Lower lobe of right lung (tissue), 2 donors: ENCODE results near the gene ACBD6. TPM values are rescaled to one million over a fixed set of nuclear protein-coding genes. Genes with fewer than 3 reads are reported as not detected.
"Not testable (repeated sequence)": the region's sequence is repeated elsewhere in the genome, so short reads cannot be mapped to it uniquely, and the experiment has no call there.

ENCODE experiments used
- ATAC-seq, 2 donors: fragments of 200-7000 bp; cut with Tn5 transposase; one replicate each; pipeline ENCODE4 v1.9.1; 2020 to 2022; ENCODE audit warnings: mild to moderate bottlenecking in 2 of 2, moderate library complexity in 2 of 2
- DNase-seq: peaks from one replicate; pipeline ENCODE4 v3.0.0-alpha.2; 2020
- H3K27ac ChIP-seq: fragments of 200-600 bp; one replicate; pipeline ENCODE4 v1.8.0; 2022
- H3K27me3 ChIP-seq: fragments of 200-600 bp; one replicate; pipeline ENCODE4 v1.8.0; 2022; ENCODE audit warnings: low read depth
- H3K36me3 ChIP-seq: fragments of 200-600 bp; one replicate; pipeline ENCODE4 v1.8.0; 2022; ENCODE audit warnings: mild to moderate bottlenecking
- H3K4me1 ChIP-seq: fragments of 200-600 bp; one replicate; pipeline ENCODE4 v1.8.0; 2022
- H3K4me3 ChIP-seq: fragments of 200-600 bp; one replicate; pipeline ENCODE4 v1.8.0; 2022; ENCODE audit warnings: mild to moderate bottlenecking
- H3K9me3 ChIP-seq: fragments of 200-600 bp; one replicate; pipeline ENCODE4 v1.8.0; 2022
- intact Hi-C: fragments of 100-400 bp; cut with DNase I; formaldehyde crosslinking; loops from one replicate; pipeline ENCODE4 v1.11.0; 2022
- long read RNA-seq: library from polyadenylated mRNA; unstranded; transcript quantifications from one replicate; pipeline ENCODE4 v2.0.0, GENCODE V29; 2021
- total RNA-seq: library from RNA; stranded (reverse); fragmentation: NEBNext Ultra II Directional; extraction: Animal tissue kit (Norgen Biotek cat#: 25700); gene quantifications from one replicate; pipeline ENCODE4 v1.2.1, GENCODE V29; 2021
- TF ChIP-seq, protein P1 (sequence below): fragments of 200-600 bp; IDR thresholded peaks from one replicate; pipeline ENCODE4 v1.8.0; 2022; ENCODE audit warnings: antibody characterized with exemption, mild to moderate bottlenecking
- donor health status: DM: no; HTN: yes; CAD: no; lungs with severe emphysema.

Gene ACBD6, protein sequence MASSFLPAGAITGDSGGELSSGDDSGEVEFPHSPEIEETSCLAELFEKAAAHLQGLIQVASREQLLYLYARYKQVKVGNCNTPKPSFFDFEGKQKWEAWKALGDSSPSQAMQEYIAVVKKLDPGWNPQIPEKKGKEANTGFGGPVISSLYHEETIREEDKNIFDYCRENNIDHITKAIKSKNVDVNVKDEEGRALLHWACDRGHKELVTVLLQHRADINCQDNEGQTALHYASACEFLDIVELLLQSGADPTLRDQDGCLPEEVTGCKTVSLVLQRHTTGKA
- 37.4 TPM for total RNA-seq
- long read RNA-seq, transcript ACBD6-201 (8 exons, 1,670 nt): major isoform, 19 of 33 reads
- long read RNA-seq, partial matches to known transcripts: 3 of 33 reads
- long read RNA-seq, other reads (novel, unspliced or antisense): 11 of 33 reads

- TF ChIP-seq, protein P1, sequence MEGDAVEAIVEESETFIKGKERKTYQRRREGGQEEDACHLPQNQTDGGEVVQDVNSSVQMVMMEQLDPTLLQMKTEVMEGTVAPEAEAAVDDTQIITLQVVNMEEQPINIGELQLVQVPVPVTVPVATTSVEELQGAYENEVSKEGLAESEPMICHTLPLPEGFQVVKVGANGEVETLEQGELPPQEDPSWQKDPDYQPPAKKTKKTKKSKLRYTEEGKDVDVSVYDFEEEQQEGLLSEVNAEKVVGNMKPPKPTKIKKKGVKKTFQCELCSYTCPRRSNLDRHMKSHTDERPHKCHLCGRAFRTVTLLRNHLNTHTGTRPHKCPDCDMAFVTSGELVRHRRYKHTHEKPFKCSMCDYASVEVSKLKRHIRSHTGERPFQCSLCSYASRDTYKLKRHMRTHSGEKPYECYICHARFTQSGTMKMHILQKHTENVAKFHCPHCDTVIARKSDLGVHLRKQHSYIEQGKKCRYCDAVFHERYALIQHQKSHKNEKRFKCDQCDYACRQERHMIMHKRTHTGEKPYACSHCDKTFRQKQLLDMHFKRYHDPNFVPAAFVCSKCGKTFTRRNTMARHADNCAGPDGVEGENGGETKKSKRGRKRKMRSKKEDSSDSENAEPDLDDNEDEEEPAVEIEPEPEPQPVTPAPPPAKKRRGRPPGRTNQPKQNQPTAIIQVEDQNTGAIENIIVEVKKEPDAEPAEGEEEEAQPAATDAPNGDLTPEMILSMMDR: peak; percentile 24
- intact Hi-C loops: no loop called here
- Histone ChIP-seq H3K27me3 (no peaks in the 10 kb centered on the region), H3K4me1 (peaks cover 31% of the 10 kb centered on the region), H3K36me3 (no peaks in the 10 kb centered on the region), H3K4me3 (peak within 1 kb of the TSS; percentile 81), H3K27ac (peak within 1 kb of the TSS; percentile 92), H3K9me3 (no peaks in the 10 kb centered on the region)
- peak; percentile 91 for DNase-seq
- ATAC-seq: peak; percentile 96
These were observed at the start of gene ACBD6 for GRCh38 chr1:180502361-180503279. Gene ACBD6 (minus strand): TSS chr1:180502577. CDS start chr1:180502266, 311 bp downstream.

- H3K4me1 ChIP-seq: no peaks in the 10 kb centered on the region
- DNase-seq: no peak
- no peaks in the 10 kb centered on the region for H3K36me3 ChIP-seq
- ATAC-seq: no peak
- H3K27me3 ChIP-seq: no peaks in the 10 kb centered on the region
- no peak overlapping the region for H3K4me3 ChIP-seq
- H3K9me3 ChIP-seq: no peaks in the 10 kb centered on the region
- no peak overlapping the region for H3K27ac ChIP-seq
- TF ChIP-seq, protein P1: no peak
- intact Hi-C loops: no loop called here
These were observed 49.6 kb upstream of the ACBD6 start for GRCh38 chr1:180551997-180552396.

DNA sequence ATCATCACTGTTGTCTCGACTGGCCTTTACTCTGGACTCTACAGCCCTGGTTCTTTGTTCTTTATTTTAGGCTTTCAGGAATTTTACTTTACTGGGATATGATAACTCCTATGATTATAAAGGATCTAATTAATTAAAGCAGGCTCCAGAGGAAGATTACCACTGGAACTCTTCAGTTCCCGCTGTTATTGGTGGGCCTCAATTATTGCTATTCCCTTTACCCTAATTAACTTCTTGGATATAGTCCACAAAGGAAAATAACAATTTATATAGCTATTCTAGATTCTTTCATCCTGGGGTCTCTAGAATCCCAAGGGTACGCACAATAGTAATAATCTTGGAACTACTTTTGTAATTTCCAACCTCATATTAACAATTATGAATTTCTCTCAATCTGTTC is 47.9 kb upstream of the ACBD6 start:
- ATAC-seq (no peak), DNase-seq (no peak)
- Histone ChIP-seq H3K27ac (no peak overlapping the region), H3K36me3 (no peaks in the 10 kb centered on the region), H3K27me3 (no peaks in the 10 kb centered on the region), H3K4me3 (no peak overlapping the region), H3K9me3 (no peaks in the 10 kb centered on the region), H3K4me1 (no peaks in the 10 kb centered on the region)
- TF ChIP-seq, protein P1: no peak
- intact Hi-C loops: no loop called here

DNA sequence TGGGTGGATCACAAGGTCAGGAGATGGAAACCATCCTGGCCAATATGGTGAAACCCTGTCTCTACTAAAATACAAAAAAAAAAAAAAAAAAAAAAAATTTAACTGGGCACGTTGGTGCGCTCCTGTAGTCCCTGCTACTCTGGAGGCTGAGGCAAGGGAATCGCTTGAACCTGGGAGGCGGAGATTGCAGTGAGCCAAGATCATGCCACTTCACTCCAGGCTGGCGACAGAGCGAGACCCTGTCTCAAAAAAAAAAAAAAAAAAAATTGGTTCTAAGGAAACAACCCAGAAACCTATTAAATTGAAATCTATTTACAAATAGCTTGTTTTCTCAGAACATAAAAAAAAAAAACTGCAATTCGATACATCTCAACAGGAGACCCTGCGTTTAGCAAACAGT is 47.4 kb upstream of the ACBD6 start:
- H3K36me3 ChIP-seq, H3K27me3 ChIP-seq, H3K4me1 ChIP-seq, DNase-seq, ATAC-seq, intact Hi-C loops, H3K9me3 ChIP-seq, H3K27ac ChIP-seq, H3K4me3 ChIP-seq: not testable (repeated sequence)

- DNase-seq: no peak
- intact Hi-C loops: no loop called here
- no peaks in the 10 kb centered on the region for H3K36me3 ChIP-seq
- no peak for ATAC-seq
- TF ChIP-seq, protein P1: no peak
- no peaks in the 10 kb centered on the region for H3K4me1 ChIP-seq
- H3K4me3 ChIP-seq: no peak overlapping the region
- no peaks in the 10 kb centered on the region for H3K27me3 ChIP-seq
- H3K9me3 ChIP-seq: no peaks in the 10 kb centered on the region
- no peak overlapping the region for H3K27ac ChIP-seq
These were observed 46.4 kb upstream of the ACBD6 start for GRCh38 chr1:180548686-180549317.
